ENCODE results near the gene CSNK2B.

GRCh38 chr6:31676904-31677303, 11.0 kb downstream of the CSNK2B start:
- TF ChIP-seq, protein P1, sequence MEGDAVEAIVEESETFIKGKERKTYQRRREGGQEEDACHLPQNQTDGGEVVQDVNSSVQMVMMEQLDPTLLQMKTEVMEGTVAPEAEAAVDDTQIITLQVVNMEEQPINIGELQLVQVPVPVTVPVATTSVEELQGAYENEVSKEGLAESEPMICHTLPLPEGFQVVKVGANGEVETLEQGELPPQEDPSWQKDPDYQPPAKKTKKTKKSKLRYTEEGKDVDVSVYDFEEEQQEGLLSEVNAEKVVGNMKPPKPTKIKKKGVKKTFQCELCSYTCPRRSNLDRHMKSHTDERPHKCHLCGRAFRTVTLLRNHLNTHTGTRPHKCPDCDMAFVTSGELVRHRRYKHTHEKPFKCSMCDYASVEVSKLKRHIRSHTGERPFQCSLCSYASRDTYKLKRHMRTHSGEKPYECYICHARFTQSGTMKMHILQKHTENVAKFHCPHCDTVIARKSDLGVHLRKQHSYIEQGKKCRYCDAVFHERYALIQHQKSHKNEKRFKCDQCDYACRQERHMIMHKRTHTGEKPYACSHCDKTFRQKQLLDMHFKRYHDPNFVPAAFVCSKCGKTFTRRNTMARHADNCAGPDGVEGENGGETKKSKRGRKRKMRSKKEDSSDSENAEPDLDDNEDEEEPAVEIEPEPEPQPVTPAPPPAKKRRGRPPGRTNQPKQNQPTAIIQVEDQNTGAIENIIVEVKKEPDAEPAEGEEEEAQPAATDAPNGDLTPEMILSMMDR (conservative IDR thresholded peaks at IDR 0.05), result no peak
- TF ChIP-seq EZH2 (IDR thresholded peaks at IDR 0.05; ENCODE audit: low read depth), result no peak
